Measurements from ENCODE around the gene ANKRD18B.
"Not testable (repeated sequence)": the region's sequence is repeated elsewhere in the genome, so short reads cannot be mapped to it uniquely, and the experiment has no call there.

GRCh38 chr9:33485312-33485711, 38.7 kb upstream of the ANKRD18B start:
- not testable (repeated sequence) for TF ChIP-seq CTCF (IDR thresholded peaks at IDR 0.05 in 2 of 3, conservative IDR thresholded peaks at IDR 0.05 in 1 of 3; ENCODE audit: insufficient read depth in 2 of 3, low read depth in 1 of 3, low read length in 3 of 3); NRF1 (conservative IDR thresholded peaks at IDR 0.05 in 1 of 2, IDR thresholded peaks at IDR 0.05 in 1 of 2); SETDB1 (IDR thresholded peaks at IDR 0.05; ENCODE audit: low read length); YY1 (IDR thresholded peaks at IDR 0.05; ENCODE audit: borderline replicate concordance in 1 of 3, control insufficient read depth in 1 of 3, extremely low read depth in 1 of 3, insufficient read depth in 3 of 3, insufficient read length in 1 of 3, insufficient replicate concordance in 2 of 3, low read depth in 1 of 3, low read length in 2 of 3); PURB (CRISPR knock-in tag; IDR thresholded peaks at IDR 0.05; ENCODE audit: low read depth); CBX2 (IDR thresholded peaks at IDR 0.05; ENCODE audit: insufficient read depth, low read length, poor library complexity, severe bottlenecking)
